Ishikawa (cell line): ENCODE results near the gene NSMCE1.

Experiments used
- CREB1 ChIP-seq: IDR thresholded peaks from 2 replicates; pipeline ENCODE4 v1.6.1; 2012; ENCODE audit warnings: low read depth
- EP300 ChIP-seq: IDR thresholded peaks from 2 replicates; pipeline ENCODE4 v1.6.1; 2012; ENCODE audit warnings: borderline replicate concordance
- TF ChIP-seq, protein P1 (sequence below): IDR thresholded peaks from 2 replicates; pipeline ENCODE4 v1.6.1; 2012

DNA sequence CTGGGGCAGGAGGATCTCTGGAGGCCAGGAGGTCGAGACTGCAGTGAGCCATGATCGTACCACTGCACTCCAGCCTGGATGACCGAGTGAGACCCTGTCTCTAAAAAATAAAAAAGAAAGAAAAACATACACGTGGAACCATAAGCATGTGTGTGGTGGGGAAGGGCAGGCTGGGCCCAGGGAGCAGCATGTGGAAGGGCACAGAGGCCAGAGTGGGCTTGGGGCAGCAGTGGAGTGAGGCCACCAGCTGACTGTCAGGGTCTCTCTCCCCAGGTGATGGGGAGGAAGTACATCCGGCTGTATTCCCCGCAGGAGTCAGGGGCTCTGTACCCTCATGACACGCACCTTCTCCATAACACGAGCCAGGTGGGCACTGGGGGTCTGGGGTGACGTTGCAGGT, 48.5 kb downstream of the NSMCE1 start:
- TF ChIP-seq EP300 (no peak), CREB1 (no peak)
- TF ChIP-seq, protein P1, sequence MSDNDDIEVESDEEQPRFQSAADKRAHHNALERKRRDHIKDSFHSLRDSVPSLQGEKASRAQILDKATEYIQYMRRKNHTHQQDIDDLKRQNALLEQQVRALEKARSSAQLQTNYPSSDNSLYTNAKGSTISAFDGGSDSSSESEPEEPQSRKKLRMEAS, result no peak
